Endothelial cell of umbilical vein (primary cell): ENCODE data around the gene CIB4.

Source experiments
- CTCF ChIP-seq, 2 donors: IDR thresholded peaks; 1 replicate in 1 of 2; 2 replicates in 1 of 2; pipeline ENCODE4 v1.5.1; 2011; ENCODE audit warnings: low read length in 2 of 2, mild to moderate bottlenecking in 2 of 2, moderate library complexity in 2 of 2, control low read depth in 1 of 2, inconsistent platforms in 1 of 2, low read depth in 1 of 2; ENCODE audit not compliant: insufficient read depth in 1 of 2; ENCODE audit errors: extremely low read depth in 1 of 2
- EZH2 ChIP-seq: IDR thresholded peaks from 2 replicates; pipeline ENCODE4 v1.6.1; 2012; ENCODE audit warnings: borderline replicate concordance, low read depth, mild to moderate bottlenecking, moderate library complexity, low read length, inconsistent platforms; ENCODE audit not compliant: severe bottlenecking
- FOS ChIP-seq: IDR thresholded peaks from 2 replicates; pipeline ENCODE4 v1.6.1; 2011; ENCODE audit warnings: mild to moderate bottlenecking, low read length, moderate library complexity, borderline replicate concordance; ENCODE audit not compliant: insufficient read depth
- GATA2 ChIP-seq: IDR thresholded peaks from 2 replicates; pipeline ENCODE4 v1.7.0; 2011; ENCODE audit warnings: low read depth, mild to moderate bottlenecking, moderate library complexity, mixed read lengths, low read length; ENCODE audit not compliant: insufficient read length, insufficient read depth
- MYC ChIP-seq: IDR thresholded peaks from one replicate; pipeline ENCODE4 v1.6.1; 2011; ENCODE audit warnings: mild to moderate bottlenecking, low read depth, low read length
- POLR2A ChIP-seq: IDR thresholded peaks from 2 replicates; pipeline ENCODE4 v1.6.1; 2012; ENCODE audit warnings: low read depth, mild to moderate bottlenecking, control low read depth, low read length

DNA sequence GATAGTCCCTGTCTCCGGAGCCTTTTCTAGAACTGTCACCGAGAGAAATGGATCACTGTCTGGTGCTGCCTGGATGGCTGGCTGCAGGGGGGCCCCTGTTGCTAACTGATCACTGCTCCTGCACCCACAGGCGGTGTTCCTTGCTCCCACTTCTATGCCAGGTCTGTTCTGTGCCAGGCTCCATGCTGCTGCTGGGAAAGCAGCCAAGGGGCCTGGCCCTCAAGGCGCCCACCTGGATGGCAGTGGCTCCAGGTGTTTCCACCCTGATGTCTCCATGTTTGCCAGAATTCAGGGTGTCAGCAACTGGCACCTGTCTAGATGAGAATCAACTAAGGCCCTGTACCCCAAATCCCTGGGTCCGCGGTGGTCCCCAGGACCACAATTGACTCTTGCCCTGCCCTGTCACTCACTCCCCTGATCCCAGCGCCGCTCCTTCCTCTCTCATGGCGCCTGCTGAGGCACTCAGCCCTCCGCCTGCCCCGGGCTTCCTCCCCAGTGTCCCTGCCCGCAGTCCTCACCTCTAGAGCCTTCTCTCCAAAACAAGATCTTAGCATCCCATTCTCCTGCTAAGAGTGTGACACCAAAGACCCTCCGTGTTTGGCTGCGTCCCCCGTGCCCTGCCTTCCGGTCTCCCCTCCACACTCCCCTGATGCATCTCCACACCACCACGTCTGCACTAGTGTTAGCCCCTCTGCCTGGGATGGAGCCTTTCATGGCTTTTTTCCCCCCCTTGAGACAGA is 90.7 kb downstream of the CIB4 start:
- no peak for TF ChIP-seq EZH2
- TF ChIP-seq POLR2A, result no peak
- TF ChIP-seq CTCF (IDR thresholded peaks at IDR 0.05; ENCODE audit: extremely low read depth in 1 of 2, insufficient read depth in 1 of 2, low read depth in 1 of 2, low read length in 2 of 2), result no peak
- no peak for TF ChIP-seq MYC
- no peak for TF ChIP-seq FOS
- no peak for TF ChIP-seq GATA2
